SK-N-SH treated with all-trans-retinoic acid at 6 μM for 48 hours (cell line): ENCODE results near the gene OSBPL9.
"Not testable (repeated sequence)": the region's sequence is repeated elsewhere in the genome, so short reads cannot be mapped to it uniquely, and the experiment has no call there.

Source experiments
- ATAC-seq: fragments of 200-7000 bp; cut with Tn5 transposase; 3 replicates; pipeline ENCODE4 v1.9.1; 2020; ENCODE audit warnings: mild to moderate bottlenecking, moderate library complexity
- BACH2 ChIP-seq: fragments of 250-450 bp; sonication (Bioruptor Pico); IDR thresholded peaks from 2 replicates; pipeline ENCODE4 v1.9.0; 2021; ENCODE audit warnings: mild to moderate bottlenecking, borderline replicate concordance
- CSDC2 ChIP-seq: fragments of 250-450 bp; sonication (Bioruptor Pico); IDR thresholded peaks from 2 replicates; pipeline ENCODE4 v1.5.0; 2020; ENCODE audit warnings: mild to moderate bottlenecking, moderate library complexity
- CSRNP3 ChIP-seq: fragments of 250-450 bp; sonication (Bioruptor Pico); IDR thresholded peaks from 2 replicates; pipeline ENCODE4 v1.5.1; 2021; ENCODE audit warnings: mild to moderate bottlenecking, moderate library complexity
- ESRRG ChIP-seq: fragments of 250-450 bp; sonication (Bioruptor Pico); IDR thresholded peaks from 2 replicates; pipeline ENCODE4 v1.6.1; 2021; ENCODE audit warnings: mild to moderate bottlenecking
- GLIS3 ChIP-seq: fragments of 250-450 bp; sonication (Bioruptor Pico); IDR thresholded peaks from 2 replicates; pipeline ENCODE4 v1.5.0; 2020; ENCODE audit warnings: mild to moderate bottlenecking, moderate library complexity
- ISL1 ChIP-seq: fragments of 250-450 bp; sonication (Bioruptor Pico); IDR thresholded peaks from 2 replicates; pipeline ENCODE4 v2.1.2; 2022; ENCODE audit warnings: mild to moderate bottlenecking, moderate library complexity
- OSR1 ChIP-seq: fragments of 250-450 bp; sonication (Bioruptor Pico); IDR thresholded peaks from 2 replicates; pipeline ENCODE4 v1.8.0; 2022; ENCODE audit warnings: moderate library complexity, mild to moderate bottlenecking, inconsistent platforms
- PPARA ChIP-seq: fragments of 250-450 bp; sonication (Bioruptor Pico); IDR thresholded peaks from 2 replicates; pipeline ENCODE4 v1.5.0; 2020; ENCODE audit warnings: mild to moderate bottlenecking, borderline replicate concordance
- RARB ChIP-seq: fragments of 250-450 bp; sonication (Bioruptor Pico); IDR thresholded peaks from 2 replicates; pipeline ENCODE4 v1.8.0; 2021; ENCODE audit warnings: mild to moderate bottlenecking, moderate library complexity
- SNAI2 ChIP-seq: fragments of 250-450 bp; sonication (Bioruptor Pico); IDR thresholded peaks from 2 replicates; pipeline ENCODE4 v1.5.0; 2020; ENCODE audit warnings: mild to moderate bottlenecking, moderate library complexity
- TCF4 ChIP-seq: fragments of 250-450 bp; sonication (Bioruptor Pico); IDR thresholded peaks from 2 replicates; pipeline ENCODE4 v1.8.0; 2021; ENCODE audit warnings: mild to moderate bottlenecking, moderate library complexity, borderline replicate concordance
- TOX ChIP-seq: fragments of 250-450 bp; sonication (Bioruptor Pico); IDR thresholded peaks from 2 replicates; pipeline ENCODE4 v1.8.0; 2021; ENCODE audit warnings: mild to moderate bottlenecking, moderate library complexity, borderline replicate concordance
- ZC3H10 ChIP-seq: fragments of 250-450 bp; sonication (Bioruptor Pico); IDR thresholded peaks from 2 replicates; pipeline ENCODE4 v1.5.1; 2021; ENCODE audit warnings: mild to moderate bottlenecking, moderate library complexity
- ZFP3 ChIP-seq: fragments of 250-450 bp; sonication (Bioruptor Pico); IDR thresholded peaks from 2 replicates; pipeline ENCODE4 v1.5.0; 2020; ENCODE audit warnings: mild to moderate bottlenecking, moderate library complexity
- ZFP30 ChIP-seq: fragments of 450-650 bp; formaldehyde crosslinking; IDR thresholded peaks from 2 replicates; pipeline ENCODE4 v1.5.0; 2022; ENCODE audit warnings: mild to moderate bottlenecking, moderate library complexity
- ZNF565 ChIP-seq: fragments of 450-650 bp; formaldehyde crosslinking; conservative IDR thresholded peaks from 2 replicates; pipeline ENCODE4 v1.5.0; 2020; ENCODE audit warnings: low read depth, mild to moderate bottlenecking, moderate library complexity
- ZNF70 ChIP-seq: fragments of 450-650 bp; formaldehyde crosslinking; IDR thresholded peaks from 2 replicates; pipeline ENCODE4 v1.5.0; 2020; ENCODE audit warnings: mild to moderate bottlenecking, moderate library complexity
- ZNF8 ChIP-seq: fragments of 450-650 bp; formaldehyde crosslinking; IDR thresholded peaks from 2 replicates; pipeline ENCODE4 v1.5.0; 2020; ENCODE audit warnings: mild to moderate bottlenecking, moderate library complexity
- TF ChIP-seq, protein P1 (sequence below): fragments of 250-450 bp; sonication (Bioruptor Pico); IDR thresholded peaks from 2 replicates; pipeline ENCODE4 v1.5.1; 2020; ENCODE audit warnings: low read depth, mild to moderate bottlenecking, moderate library complexity
- TF ChIP-seq, protein P2 (sequence below): fragments of 250-450 bp; sonication (Bioruptor Pico); IDR thresholded peaks from 2 replicates; pipeline ENCODE4 v1.8.0; 2021; ENCODE audit warnings: low read depth, mild to moderate bottlenecking, moderate library complexity, borderline replicate concordance
- TF ChIP-seq, protein P3 (sequence below): fragments of 250-450 bp; sonication (Bioruptor Pico); IDR thresholded peaks from 2 replicates; pipeline ENCODE4 v1.8.0; 2020; ENCODE audit warnings: mild to moderate bottlenecking, moderate library complexity, borderline replicate concordance

The OSBPL9 gene

DNA sequence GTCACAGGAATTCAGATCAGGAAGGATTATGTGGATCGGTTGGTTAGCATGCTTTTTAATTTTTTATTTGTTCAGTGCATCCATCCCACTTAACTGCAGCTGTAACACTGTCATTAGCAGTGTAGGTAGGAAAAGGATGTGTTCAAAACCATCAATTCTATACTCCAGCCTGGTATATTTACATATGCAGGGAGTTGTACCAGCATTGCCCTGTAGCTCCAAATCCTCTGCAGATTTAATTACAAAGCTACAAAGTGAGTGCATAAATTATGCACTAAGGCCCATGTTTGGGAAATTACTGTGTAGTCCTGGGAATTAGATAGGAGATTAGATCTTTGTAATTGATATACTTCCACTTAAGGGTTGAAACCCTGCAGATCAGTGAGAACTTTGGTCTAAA is 15.9 kb upstream of the OSBPL9 start (continued):
- TF ChIP-seq, protein P1, sequence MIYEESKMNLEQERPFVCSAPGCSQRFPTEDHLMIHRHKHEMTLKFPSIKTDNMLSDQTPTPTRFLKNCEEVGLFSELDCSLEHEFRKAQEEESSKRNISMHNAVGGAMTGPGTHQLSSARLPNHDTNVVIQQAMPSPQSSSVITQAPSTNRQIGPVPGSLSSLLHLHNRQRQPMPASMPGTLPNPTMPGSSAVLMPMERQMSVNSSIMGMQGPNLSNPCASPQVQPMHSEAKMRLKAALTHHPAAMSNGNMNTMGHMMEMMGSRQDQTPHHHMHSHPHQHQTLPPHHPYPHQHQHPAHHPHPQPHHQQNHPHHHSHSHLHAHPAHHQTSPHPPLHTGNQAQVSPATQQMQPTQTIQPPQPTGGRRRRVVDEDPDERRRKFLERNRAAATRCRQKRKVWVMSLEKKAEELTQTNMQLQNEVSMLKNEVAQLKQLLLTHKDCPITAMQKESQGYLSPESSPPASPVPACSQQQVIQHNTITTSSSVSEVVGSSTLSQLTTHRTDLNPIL (CRISPR knock-in tag): no peak
- TF ChIP-seq OSR1 (CRISPR knock-in tag): no peak
- TF ChIP-seq RARB (CRISPR knock-in tag): no peak
- TF ChIP-seq BACH2 (CRISPR knock-in tag): no peak
- TF ChIP-seq ZFP30: no peak

DNA sequence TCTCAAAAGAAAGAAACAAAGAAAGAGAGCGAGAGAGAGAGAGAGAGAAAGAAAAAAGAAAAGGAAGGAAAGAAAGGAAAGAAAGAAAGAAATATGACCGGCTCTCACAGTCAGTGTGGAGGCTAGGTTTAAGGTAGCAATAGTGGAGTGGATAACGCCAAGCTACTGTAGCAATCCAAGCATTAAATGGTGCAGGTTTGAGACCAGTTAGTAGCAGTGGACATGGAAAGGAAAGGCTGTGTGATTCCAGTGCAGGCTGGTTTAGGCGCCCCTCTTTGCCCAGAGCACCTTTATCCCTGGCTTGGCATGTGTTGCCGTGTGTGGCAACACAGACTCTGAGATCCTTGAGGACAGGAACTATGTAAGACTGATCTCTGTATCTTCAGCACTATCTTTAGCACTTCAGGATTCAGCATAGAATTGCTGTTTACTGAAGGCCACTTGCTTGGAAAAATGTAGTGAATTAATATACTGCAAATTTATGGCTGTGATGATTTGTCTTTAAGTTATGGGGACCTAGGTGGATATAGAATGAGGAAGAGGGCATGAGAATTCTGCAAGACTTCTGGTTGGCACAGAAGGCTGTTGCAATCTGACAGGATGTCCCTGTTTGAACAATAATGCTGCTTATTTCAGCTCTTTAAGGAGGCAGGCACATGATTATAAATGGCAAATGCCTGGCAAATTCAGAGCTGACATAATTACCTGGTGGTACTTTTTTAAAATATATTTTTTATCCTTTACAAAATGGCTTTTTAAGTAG is 10.8 kb upstream of the OSBPL9 start:
- no peak; the same call in 2 of the 3 replicates for ATAC-seq

GRCh38 chr1:51607681-51608095 is 9.2 kb upstream of the OSBPL9 start:
- TF ChIP-seq TCF4 (CRISPR knock-in tag) (no peak), ZNF8 (CRISPR knock-in tag) (no peak), ESRRG (CRISPR knock-in tag) (no peak), ZNF70 (CRISPR knock-in tag) (no peak), RARB (CRISPR knock-in tag) (no peak), PPARA (CRISPR knock-in tag) (no peak), ZFP3 (CRISPR knock-in tag) (no peak), ZNF565 (no peak), ZFP30 (no peak), GLIS3 (CRISPR knock-in tag) (no peak), CSDC2 (CRISPR knock-in tag) (no peak), ZC3H10 (no peak), TOX (no peak), CSRNP3 (CRISPR knock-in tag) (no peak), ISL1 (CRISPR knock-in tag) (no peak)
- TF ChIP-seq, protein P2, sequence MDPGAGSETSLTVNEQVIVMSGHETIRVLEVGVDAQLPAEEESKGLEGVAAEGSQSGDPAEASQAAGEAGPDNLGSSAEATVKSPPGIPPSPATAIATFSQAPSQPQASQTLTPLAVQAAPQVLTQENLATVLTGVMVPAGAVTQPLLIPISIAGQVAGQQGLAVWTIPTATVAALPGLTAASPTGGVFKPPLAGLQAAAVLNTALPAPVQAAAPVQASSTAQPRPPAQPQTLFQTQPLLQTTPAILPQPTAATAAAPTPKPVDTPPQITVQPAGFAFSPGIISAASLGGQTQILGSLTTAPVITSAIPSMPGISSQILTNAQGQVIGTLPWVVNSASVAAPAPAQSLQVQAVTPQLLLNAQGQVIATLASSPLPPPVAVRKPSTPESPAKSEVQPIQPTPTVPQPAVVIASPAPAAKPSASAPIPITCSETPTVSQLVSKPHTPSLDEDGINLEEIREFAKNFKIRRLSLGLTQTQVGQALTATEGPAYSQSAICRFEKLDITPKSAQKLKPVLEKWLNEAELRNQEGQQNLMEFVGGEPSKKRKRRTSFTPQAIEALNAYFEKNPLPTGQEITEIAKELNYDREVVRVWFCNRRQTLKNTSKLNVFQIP (CRISPR knock-in tag): no peak
- TF ChIP-seq, protein P3, sequence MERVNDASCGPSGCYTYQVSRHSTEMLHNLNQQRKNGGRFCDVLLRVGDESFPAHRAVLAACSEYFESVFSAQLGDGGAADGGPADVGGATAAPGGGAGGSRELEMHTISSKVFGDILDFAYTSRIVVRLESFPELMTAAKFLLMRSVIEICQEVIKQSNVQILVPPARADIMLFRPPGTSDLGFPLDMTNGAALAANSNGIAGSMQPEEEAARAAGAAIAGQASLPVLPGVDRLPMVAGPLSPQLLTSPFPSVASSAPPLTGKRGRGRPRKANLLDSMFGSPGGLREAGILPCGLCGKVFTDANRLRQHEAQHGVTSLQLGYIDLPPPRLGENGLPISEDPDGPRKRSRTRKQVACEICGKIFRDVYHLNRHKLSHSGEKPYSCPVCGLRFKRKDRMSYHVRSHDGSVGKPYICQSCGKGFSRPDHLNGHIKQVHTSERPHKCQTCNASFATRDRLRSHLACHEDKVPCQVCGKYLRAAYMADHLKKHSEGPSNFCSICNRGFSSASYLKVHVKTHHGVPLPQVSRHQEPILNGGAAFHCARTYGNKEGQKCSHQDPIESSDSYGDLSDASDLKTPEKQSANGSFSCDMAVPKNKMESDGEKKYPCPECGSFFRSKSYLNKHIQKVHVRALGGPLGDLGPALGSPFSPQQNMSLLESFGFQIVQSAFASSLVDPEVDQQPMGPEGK: no peak
- TF ChIP-seq, protein P1 (CRISPR knock-in tag): no peak
- no peak for ATAC-seq

More for the DNA sequence above, 10.8 kb upstream of the OSBPL9 start:
- no peak for TF ChIP-seq OSR1 (CRISPR knock-in tag)
- TF ChIP-seq ZC3H10: no peak
- TF ChIP-seq CSRNP3 (CRISPR knock-in tag): no peak
- no peak for TF ChIP-seq SNAI2
- no peak for TF ChIP-seq ZFP3 (CRISPR knock-in tag)
- no peak for TF ChIP-seq ZNF565

- ATAC-seq: not testable (repeated sequence)
Measured at GRCh38 chr1:51610104-51610503, 6.8 kb upstream of the OSBPL9 start.
